ENCODE results near the gene COPE.

DNA sequence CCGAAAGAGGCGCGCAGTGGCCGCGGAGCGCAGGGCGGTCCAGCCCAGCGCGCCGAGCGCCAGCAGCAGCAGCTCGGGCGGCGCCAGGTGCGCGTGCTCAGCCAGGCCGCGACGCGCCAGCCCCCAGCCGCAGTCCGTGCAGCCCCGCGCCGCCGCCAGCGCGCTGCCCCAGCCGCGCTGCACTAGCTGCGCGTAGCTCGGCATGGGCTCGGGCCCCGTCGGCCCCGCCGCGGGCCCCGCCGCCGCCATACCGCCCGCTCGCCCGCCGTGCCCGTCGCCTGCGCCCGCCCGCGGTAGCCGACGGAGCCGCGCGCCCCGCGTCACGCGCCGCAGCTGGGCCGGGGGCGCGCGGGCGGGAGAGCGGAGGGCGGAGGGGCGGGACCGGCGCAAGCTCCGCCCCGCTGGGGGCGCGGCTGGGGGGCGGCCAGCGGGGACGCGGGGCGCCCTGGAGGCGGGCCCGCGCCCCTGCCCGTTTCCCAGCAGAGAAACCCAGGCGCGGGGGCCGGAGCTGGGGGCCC, 23.3 kb downstream of the COPE start, which contains the start of gene CERS1:
- TF ChIP-seq, protein P1, sequence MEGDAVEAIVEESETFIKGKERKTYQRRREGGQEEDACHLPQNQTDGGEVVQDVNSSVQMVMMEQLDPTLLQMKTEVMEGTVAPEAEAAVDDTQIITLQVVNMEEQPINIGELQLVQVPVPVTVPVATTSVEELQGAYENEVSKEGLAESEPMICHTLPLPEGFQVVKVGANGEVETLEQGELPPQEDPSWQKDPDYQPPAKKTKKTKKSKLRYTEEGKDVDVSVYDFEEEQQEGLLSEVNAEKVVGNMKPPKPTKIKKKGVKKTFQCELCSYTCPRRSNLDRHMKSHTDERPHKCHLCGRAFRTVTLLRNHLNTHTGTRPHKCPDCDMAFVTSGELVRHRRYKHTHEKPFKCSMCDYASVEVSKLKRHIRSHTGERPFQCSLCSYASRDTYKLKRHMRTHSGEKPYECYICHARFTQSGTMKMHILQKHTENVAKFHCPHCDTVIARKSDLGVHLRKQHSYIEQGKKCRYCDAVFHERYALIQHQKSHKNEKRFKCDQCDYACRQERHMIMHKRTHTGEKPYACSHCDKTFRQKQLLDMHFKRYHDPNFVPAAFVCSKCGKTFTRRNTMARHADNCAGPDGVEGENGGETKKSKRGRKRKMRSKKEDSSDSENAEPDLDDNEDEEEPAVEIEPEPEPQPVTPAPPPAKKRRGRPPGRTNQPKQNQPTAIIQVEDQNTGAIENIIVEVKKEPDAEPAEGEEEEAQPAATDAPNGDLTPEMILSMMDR (IDR thresholded peaks at IDR 0.05 in 4 of 5, conservative IDR thresholded peaks at IDR 0.05 in 1 of 5) = no peak
- TF ChIP-seq POLR2A (IDR thresholded peaks at IDR 0.05) = peak in 1 of 2 donors; percentile 19

All from gastrocnemius medialis (tissue), 4 donors.